ENCODE measurements around the gene ANKRD50.

ANKRD50 gene

DNA sequence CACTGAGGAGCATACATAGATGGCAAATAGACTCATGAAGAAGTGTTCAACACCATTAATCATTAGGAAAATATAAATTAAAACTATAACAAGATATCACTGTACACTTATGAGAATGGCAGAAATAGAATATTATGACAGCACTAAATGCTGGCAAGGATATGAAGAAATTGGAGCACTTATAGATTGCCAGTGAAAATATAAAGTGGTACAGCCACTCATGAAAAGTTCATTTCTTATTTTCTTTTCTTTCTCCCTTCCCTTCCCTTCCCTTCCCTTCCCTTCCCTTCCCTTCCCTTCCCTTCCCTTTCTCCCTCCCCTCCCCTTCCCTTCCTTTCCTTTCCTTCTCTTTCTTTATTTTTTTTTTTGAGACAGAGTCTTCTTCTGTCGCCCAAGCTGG lies 53.7 kb downstream of the ANKRD50 start:
- TF ChIP-seq EGR1 (IDR thresholded peaks at IDR 0.05) (no peak), TCF12 (IDR thresholded peaks at IDR 0.05; ENCODE audit: low read depth) (no peak), NFIC (IDR thresholded peaks at IDR 0.05) (no peak), TAF1 (IDR thresholded peaks at IDR 0.05; ENCODE audit: low read depth) (no peak), EP300 (IDR thresholded peaks at IDR 0.05; ENCODE audit: borderline replicate concordance) (no peak), RAD21 (IDR thresholded peaks at IDR 0.05; ENCODE audit: low read depth) (no peak), FOXM1 (IDR thresholded peaks at IDR 0.05; ENCODE audit: borderline replicate concordance, low read depth) (no peak), ZBTB7A (IDR thresholded peaks at IDR 0.05; ENCODE audit: low read depth) (no peak), CEBPB (IDR thresholded peaks at IDR 0.05) (no peak), CREB1 (IDR thresholded peaks at IDR 0.05; ENCODE audit: low read depth) (no peak), YY1 (IDR thresholded peaks at IDR 0.05; ENCODE audit: low read depth) (no peak), TEAD4 (IDR thresholded peaks at IDR 0.05) (no peak)
- TF ChIP-seq, protein P1, sequence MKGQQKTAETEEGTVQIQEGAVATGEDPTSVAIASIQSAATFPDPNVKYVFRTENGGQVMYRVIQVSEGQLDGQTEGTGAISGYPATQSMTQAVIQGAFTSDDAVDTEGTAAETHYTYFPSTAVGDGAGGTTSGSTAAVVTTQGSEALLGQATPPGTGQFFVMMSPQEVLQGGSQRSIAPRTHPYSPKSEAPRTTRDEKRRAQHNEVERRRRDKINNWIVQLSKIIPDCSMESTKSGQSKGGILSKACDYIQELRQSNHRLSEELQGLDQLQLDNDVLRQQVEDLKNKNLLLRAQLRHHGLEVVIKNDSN (IDR thresholded peaks at IDR 0.05) = no peak
- TF ChIP-seq, protein P2, sequence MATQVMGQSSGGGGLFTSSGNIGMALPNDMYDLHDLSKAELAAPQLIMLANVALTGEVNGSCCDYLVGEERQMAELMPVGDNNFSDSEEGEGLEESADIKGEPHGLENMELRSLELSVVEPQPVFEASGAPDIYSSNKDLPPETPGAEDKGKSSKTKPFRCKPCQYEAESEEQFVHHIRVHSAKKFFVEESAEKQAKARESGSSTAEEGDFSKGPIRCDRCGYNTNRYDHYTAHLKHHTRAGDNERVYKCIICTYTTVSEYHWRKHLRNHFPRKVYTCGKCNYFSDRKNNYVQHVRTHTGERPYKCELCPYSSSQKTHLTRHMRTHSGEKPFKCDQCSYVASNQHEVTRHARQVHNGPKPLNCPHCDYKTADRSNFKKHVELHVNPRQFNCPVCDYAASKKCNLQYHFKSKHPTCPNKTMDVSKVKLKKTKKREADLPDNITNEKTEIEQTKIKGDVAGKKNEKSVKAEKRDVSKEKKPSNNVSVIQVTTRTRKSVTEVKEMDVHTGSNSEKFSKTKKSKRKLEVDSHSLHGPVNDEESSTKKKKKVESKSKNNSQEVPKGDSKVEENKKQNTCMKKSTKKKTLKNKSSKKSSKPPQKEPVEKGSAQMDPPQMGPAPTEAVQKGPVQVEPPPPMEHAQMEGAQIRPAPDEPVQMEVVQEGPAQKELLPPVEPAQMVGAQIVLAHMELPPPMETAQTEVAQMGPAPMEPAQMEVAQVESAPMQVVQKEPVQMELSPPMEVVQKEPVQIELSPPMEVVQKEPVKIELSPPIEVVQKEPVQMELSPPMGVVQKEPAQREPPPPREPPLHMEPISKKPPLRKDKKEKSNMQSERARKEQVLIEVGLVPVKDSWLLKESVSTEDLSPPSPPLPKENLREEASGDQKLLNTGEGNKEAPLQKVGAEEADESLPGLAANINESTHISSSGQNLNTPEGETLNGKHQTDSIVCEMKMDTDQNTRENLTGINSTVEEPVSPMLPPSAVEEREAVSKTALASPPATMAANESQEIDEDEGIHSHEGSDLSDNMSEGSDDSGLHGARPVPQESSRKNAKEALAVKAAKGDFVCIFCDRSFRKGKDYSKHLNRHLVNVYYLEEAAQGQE (IDR thresholded peaks at IDR 0.05; ENCODE audit: low read depth) = no peak
- TF ChIP-seq, protein P3, sequence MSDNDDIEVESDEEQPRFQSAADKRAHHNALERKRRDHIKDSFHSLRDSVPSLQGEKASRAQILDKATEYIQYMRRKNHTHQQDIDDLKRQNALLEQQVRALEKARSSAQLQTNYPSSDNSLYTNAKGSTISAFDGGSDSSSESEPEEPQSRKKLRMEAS (IDR thresholded peaks at IDR 0.05) = no peak

DNA sequence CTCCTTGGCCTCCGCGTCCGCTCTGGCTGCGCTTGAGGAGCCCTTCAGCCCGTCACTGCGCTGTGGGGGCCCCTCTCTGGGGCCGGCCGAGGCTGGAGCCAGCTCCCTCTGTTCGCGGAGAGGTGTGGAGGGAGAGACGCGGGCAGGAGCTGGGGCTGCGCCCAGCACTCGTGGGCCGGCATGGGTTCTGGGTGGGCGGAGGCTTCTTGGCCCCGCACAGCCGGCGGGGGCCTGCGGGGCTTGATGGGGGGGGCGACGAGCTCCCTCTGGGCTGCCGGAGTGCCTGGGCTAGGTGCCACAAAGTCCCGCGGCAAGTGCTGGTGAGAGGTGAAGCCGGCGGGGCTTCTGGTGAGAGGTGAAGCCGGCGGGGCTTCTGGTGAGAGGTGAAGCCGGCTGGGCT lies 61.9 kb downstream of the ANKRD50 start:
- TF ChIP-seq FOXM1 (IDR thresholded peaks at IDR 0.05; ENCODE audit: borderline replicate concordance, low read depth) = no peak

DNA sequence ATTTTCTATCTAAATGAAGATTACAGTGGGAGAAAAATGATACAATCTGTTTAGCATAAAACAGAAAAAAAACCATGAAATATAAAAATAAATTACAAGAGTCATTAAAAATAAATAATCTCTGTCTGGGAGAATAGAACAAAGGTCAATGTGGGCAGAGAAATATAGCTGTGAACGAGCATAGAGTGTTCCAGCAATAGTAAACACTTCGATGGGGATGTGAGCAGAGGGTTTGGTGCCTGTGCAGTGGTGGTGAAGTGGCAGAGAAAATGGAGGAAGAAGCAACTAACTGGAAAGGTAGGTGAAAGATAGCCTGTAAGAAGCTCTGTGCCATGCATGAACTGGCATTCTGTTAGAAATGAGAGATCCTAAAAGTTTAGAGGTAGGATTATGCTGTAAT lies 64.9 kb downstream of the ANKRD50 start:
- TF ChIP-seq CREB1 (IDR thresholded peaks at IDR 0.05; ENCODE audit: low read depth) = no peak
- TF ChIP-seq ZBTB7A (IDR thresholded peaks at IDR 0.05; ENCODE audit: low read depth) = no peak
- TF ChIP-seq TCF12 (IDR thresholded peaks at IDR 0.05; ENCODE audit: low read depth) = no peak
- no peak for TF ChIP-seq FOXM1 (IDR thresholded peaks at IDR 0.05; ENCODE audit: borderline replicate concordance, low read depth)
- TF ChIP-seq CEBPB (IDR thresholded peaks at IDR 0.05) = no peak
- TF ChIP-seq, protein P1 (IDR thresholded peaks at IDR 0.05) = no peak
- TF ChIP-seq NFIC (IDR thresholded peaks at IDR 0.05) = no peak
- TF ChIP-seq EGR1 (IDR thresholded peaks at IDR 0.05) = no peak
- TF ChIP-seq, protein P3 (IDR thresholded peaks at IDR 0.05) = no peak
- TF ChIP-seq YY1 (IDR thresholded peaks at IDR 0.05; ENCODE audit: low read depth) = no peak

DNA sequence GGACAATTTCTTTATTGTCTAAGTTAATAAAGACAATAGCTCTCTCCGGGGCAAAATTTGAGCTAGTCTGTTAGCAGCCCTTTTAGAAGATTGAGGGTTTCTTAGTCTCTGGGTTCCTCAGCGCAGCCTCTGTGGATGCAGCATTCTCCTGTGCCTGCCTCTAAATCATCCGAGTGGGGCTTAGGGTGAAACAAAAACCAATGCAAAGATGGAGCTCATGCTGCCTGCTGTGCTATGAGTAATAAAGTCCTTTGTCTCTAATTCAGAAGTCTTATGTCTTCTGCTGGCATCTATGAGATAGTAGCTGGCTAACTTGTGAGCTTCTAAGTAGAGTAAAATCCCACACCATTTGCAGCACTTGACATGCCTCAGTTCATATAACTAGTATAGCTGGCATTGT lies 67.9 kb downstream of the ANKRD50 start:
- TF ChIP-seq RAD21 (IDR thresholded peaks at IDR 0.05; ENCODE audit: low read depth) (no peak), CREB1 (IDR thresholded peaks at IDR 0.05; ENCODE audit: low read depth) (no peak), TAF1 (IDR thresholded peaks at IDR 0.05; ENCODE audit: low read depth) (no peak)

DNA sequence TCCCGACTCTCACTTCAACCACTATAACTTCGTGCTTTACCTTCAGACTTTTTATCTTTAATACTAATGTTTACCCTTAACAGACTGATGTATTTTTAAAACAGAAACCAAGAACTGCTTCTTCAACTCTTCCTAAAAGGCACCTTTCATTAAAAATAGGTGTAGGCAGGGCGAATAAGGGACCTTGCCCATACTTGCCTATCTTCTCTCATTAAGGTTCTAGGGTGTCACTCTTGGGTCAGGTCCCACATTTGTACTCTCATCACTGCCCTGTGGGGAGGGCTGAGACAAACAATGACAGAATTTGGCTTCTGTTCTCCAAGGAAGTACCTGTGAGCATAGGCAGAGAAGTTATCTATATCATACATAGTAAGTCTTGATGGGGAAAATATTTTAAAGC lies 69.7 kb downstream of the ANKRD50 start:
- TF ChIP-seq RAD21 (IDR thresholded peaks at IDR 0.05; ENCODE audit: low read depth) (no peak), TEAD4 (IDR thresholded peaks at IDR 0.05) (no peak), FOXM1 (IDR thresholded peaks at IDR 0.05; ENCODE audit: borderline replicate concordance, low read depth) (no peak), TCF12 (IDR thresholded peaks at IDR 0.05; ENCODE audit: low read depth) (no peak), EGR1 (IDR thresholded peaks at IDR 0.05) (no peak), CEBPB (IDR thresholded peaks at IDR 0.05) (no peak), TAF1 (IDR thresholded peaks at IDR 0.05; ENCODE audit: low read depth) (no peak), EP300 (IDR thresholded peaks at IDR 0.05; ENCODE audit: borderline replicate concordance) (no peak), CREB1 (IDR thresholded peaks at IDR 0.05; ENCODE audit: low read depth) (no peak), ZBTB7A (IDR thresholded peaks at IDR 0.05; ENCODE audit: low read depth) (no peak), YY1 (IDR thresholded peaks at IDR 0.05; ENCODE audit: low read depth) (no peak)
- TF ChIP-seq, protein P1 (IDR thresholded peaks at IDR 0.05) = no peak
- TF ChIP-seq, protein P3 (IDR thresholded peaks at IDR 0.05) = no peak

DNA sequence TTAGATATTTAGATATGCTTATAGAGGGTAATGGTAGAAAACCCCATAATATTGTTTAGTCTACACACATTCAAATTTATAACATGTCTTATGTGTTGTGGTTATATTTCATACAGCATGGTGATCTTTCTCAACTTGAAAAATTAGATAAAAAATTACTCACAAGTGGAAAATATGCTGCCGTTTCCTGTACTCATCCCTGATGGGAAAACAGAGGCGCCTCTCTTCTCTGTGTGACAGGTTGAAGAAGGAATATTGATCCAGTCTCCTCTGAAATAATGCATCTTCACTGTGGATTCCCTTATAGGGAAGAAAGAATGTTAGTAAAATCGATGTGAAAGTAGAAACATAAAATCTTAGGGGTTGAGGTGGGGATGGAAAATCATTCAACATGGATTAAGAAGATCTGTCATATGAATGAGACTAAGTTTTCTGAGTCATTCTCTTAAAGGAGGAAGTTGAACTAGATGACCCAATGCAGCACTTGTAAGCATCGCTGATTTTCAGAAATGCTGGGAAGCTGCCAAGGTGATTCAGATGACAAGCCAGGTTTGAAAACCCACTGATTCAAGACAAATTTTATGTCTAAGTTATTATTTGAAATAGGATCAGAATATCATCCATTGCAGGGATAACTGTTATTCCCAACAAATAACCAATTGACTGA lies 70.7 kb downstream of the ANKRD50 start:
- TF ChIP-seq FOXM1 (IDR thresholded peaks at IDR 0.05; ENCODE audit: borderline replicate concordance, low read depth) = peak; percentile 87
- TF ChIP-seq YY1 (IDR thresholded peaks at IDR 0.05; ENCODE audit: low read depth) = no peak
- TF ChIP-seq TEAD4 (IDR thresholded peaks at IDR 0.05) = peak; percentile 76
- TF ChIP-seq, protein P2 (IDR thresholded peaks at IDR 0.05; ENCODE audit: low read depth) = no peak
- peak; percentile 91 for TF ChIP-seq NFIC (IDR thresholded peaks at IDR 0.05)
- TF ChIP-seq EP300 (IDR thresholded peaks at IDR 0.05; ENCODE audit: borderline replicate concordance) = peak; percentile 91; the same call in 1 of the 2 replicates
- peak; percentile 88 for TF ChIP-seq TCF12 (IDR thresholded peaks at IDR 0.05; ENCODE audit: low read depth)
- peak; percentile 30; the same call in 1 of the 2 replicates for TF ChIP-seq CEBPB (IDR thresholded peaks at IDR 0.05)

Measured in Ishikawa (cell line).